ENCODE data around the gene EIF1. TPM values are rescaled to one million over a fixed set of nuclear protein-coding genes. Genes with fewer than 3 reads are reported as not detected.

The EIF1 gene
- total and polyA plus RNA-seq, 2 of the 8 experiments (the other 6 are each of a cell fraction or from before 2014, with no cell fraction given): 175 to 539 TPM

DNA sequence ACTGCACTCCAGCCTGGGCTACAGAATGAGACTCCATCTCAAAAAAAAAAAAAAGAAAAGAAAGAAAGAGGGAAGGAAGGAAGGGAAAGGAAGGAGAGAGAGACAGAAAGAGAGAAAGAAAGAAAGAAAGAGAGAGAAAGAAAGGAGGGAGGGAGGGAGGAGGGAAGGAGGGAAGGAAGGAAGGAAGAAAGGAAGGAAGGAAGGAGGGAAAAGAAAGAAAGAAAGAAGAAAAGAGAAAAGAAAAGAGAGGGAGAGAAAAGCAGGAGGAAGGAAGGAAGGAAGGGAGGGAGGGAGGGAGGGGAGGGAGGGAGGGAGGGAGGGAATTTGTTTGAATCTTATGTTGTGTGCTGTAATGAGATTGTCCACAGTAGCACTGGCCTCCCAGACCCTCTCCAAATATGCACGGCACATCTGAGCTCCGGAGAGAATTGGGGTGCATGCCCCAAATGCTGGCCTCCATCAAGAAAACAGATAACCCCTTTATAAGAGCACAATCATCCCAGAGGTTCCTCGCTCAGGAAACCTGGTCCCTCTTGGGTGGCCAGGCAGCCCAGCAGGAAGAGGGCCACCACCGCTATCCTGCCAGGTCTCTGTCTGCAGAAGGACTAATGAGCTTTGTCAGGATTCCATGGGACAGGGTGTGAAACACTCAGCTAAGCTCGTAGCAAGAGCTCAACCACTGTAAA, 8.8 kb upstream of the EIF1 start (continued):
- TF ChIP-seq CHD7 (IDR thresholded peaks at IDR 0.05; ENCODE audit: insufficient replicate concordance, low read length) (no peak), POLR2AphosphoS5 (IDR thresholded peaks at IDR 0.05; ENCODE audit: low read depth, low read length) (no peak), TBP (IDR thresholded peaks at IDR 0.05; ENCODE audit: low read depth, low read length) (no peak), YY1 (IDR thresholded peaks at IDR 0.05; ENCODE audit: low read depth, low read length) (no peak)
- TF ChIP-seq, protein P1, sequence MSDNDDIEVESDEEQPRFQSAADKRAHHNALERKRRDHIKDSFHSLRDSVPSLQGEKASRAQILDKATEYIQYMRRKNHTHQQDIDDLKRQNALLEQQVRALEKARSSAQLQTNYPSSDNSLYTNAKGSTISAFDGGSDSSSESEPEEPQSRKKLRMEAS (IDR thresholded peaks at IDR 0.05): no peak
